ENCODE results near the gene PSEN1. TPM values are rescaled to one million over a fixed set of nuclear protein-coding genes. Genes with fewer than 3 reads are reported as not detected.
A peak's percentile ranks its signal among the peaks of the same experiment; 100 is the strongest.

The PSEN1 gene
- total RNA-seq, 4 donors from 2014 or later: 53.4 to 56.9 (median 55.7) TPM

GRCh38 chr14:73225496-73225895, 89.2 kb downstream of the PSEN1 start:
- TF ChIP-seq, protein P1, sequence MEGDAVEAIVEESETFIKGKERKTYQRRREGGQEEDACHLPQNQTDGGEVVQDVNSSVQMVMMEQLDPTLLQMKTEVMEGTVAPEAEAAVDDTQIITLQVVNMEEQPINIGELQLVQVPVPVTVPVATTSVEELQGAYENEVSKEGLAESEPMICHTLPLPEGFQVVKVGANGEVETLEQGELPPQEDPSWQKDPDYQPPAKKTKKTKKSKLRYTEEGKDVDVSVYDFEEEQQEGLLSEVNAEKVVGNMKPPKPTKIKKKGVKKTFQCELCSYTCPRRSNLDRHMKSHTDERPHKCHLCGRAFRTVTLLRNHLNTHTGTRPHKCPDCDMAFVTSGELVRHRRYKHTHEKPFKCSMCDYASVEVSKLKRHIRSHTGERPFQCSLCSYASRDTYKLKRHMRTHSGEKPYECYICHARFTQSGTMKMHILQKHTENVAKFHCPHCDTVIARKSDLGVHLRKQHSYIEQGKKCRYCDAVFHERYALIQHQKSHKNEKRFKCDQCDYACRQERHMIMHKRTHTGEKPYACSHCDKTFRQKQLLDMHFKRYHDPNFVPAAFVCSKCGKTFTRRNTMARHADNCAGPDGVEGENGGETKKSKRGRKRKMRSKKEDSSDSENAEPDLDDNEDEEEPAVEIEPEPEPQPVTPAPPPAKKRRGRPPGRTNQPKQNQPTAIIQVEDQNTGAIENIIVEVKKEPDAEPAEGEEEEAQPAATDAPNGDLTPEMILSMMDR (IDR thresholded peaks at IDR 0.05): no peak
- DNase-seq (ENCODE audit: low spot score) (no peak), ATAC-seq (ENCODE audit: low FRiP score) (no peak)

GRCh38 chr14:73227812-73228781, 91.8 kb downstream of the PSEN1 start:
- TF ChIP-seq, protein P1 (IDR thresholded peaks at IDR 0.05): no peak
- DNase-seq (ENCODE audit: low spot score) (peak; percentile 63), ATAC-seq (ENCODE audit: low FRiP score) (peak; percentile 89)

DNA sequence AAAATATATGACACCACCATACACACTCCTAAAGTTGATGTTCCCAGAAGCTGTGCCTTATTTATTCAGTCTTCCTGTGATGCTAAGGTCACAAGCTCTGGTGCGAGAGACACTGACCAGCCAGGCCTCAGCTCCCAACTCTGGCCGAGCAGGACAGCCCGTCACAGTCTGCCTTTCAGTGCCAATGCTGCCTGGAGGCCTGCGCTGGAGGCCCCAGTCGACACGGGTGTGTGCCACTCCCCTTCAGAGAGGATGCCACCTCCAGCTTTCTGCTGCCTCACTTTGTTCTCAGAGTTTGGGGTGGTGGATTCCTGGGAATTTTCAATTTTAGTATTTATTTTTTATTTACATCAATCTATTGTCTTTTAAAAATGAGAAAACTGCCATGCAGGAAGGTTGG, 93.7 kb downstream of the PSEN1 start:
- TF ChIP-seq, protein P1 (IDR thresholded peaks at IDR 0.05): no peak
- ATAC-seq (ENCODE audit: low FRiP score) (no peak), DNase-seq (ENCODE audit: low spot score) (no peak)

DNA sequence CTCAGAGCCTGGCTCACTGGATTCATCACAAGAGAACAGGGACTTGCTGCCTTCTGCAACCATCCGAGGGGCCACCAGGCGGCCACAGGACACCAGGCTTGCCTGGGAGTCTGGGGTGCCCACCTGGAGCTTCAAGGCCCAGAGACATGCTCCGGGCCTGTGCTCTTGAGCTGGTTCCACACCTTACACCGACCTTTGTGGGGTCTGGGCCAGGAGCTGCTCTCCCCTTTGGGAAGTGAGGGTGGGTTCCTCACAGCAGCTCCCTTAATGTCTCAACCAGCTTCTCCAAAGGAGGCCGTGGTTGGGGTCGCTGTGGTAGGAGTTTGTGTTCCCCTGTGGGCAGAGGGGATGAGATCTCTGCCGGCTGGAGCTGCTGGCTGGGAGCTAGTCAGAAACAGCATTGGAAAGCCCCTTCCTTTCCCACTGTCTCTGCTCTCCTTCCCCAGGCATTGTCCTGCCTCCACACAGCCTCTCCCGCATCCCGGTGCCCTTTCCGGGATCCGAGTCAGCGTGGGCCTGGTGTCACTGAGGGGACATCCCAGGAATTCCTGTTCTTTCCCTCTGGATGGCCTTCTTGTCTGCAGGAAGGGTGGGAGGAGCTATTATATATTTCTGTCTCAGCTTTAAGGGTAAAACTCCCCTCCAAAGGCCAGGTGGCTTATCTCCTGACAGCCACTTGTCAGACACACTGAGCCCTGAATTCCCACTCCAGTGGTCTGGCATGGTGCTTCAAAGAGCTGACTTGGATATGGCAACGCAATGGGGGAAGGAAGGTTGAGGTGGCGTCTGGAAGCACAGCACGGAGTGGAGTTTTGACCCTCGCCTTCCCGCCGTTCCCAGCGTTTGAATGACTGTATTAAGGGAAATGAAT, 95.9 kb downstream of the PSEN1 start:
- TF ChIP-seq, protein P1 (IDR thresholded peaks at IDR 0.05): no peak
- no peak for ATAC-seq (ENCODE audit: low FRiP score)
- no peak for DNase-seq (ENCODE audit: low spot score)

- DNase-seq (ENCODE audit: low spot score) (no peak), ATAC-seq (ENCODE audit: low FRiP score) (no peak)
- TF ChIP-seq, protein P1 (IDR thresholded peaks at IDR 0.05): no peak
These were observed 96.7 kb downstream of the PSEN1 start for GRCh38 chr14:73232984-73233383.

DNA sequence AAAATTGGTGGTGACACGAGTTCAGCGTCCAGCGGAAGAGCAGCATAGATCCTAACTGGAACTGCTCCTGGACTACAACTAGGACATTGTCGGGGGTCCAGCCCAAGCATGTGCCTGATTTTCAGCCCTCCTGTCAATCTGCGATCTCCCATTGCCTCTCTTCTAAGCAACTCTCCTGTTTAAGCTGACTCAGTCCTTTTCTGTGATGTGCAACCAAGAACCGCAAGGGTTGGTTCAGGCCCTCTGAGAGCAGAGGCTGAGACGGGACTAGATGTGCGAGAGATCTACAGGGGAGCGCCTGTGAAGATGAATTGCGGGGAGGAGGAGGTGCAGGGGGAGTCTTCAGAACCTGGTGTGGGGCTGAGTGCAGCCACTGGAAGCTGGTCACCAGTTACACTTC, 97.3 kb downstream of the PSEN1 start:
- no peak for DNase-seq (ENCODE audit: low spot score)
- ATAC-seq (ENCODE audit: low FRiP score): no peak
- TF ChIP-seq, protein P1 (IDR thresholded peaks at IDR 0.05): no peak
